Naive thymus-derived CD4-positive, alpha-beta T cell (primary cell): ENCODE measurements around the gene KDR. TPM values are rescaled to one million over a fixed set of nuclear protein-coding genes. Genes with fewer than 3 reads are reported as not detected.

ENCODE experiments used
- ATAC-seq: fragments of 150-1000 bp; cut with Tn5 transposase; 2 replicates; pipeline ENCODE4 v1.10.0; 2021; ENCODE audit warnings: mild to moderate bottlenecking, moderate library complexity
- CTCF ChIA-PET: fragments of 350-600 bp; sonication (Branson Sonifier 250); formaldehyde crosslinking; loops from one replicate; lab custom pipeline; 2021; ENCODE audit warnings: antibody characterized with exemption; lab: Charles Lee
- POLR2A ChIA-PET: fragments of 350-600 bp; sonication (Branson Sonifier 250); formaldehyde crosslinking; loops from one replicate; lab custom pipeline; 2021; ENCODE audit warnings: antibody characterized with exemption, inconsistent platforms; lab: Charles Lee
- DNase-seq, 9 donors: peaks; one replicate each; pipeline versions ENCODE4 v3.0.0 to v3.0.0-alpha.2; 2020 to 2022; ENCODE audit warnings: mixed read lengths in 1 of 9
- H3K27ac ChIP-seq: one replicate; pipeline ENCODE4 v1.7.0; 2013; ENCODE audit warnings: mild to moderate bottlenecking, low read depth, low read length, moderate library complexity
- H3K27me3 ChIP-seq, 2 donors: one replicate each; pipeline ENCODE4 v1.7.0; 2013; ENCODE audit warnings: low read length in 2 of 2, mild to moderate bottlenecking in 2 of 2, moderate library complexity in 2 of 2; ENCODE audit not compliant: control insufficient read depth in 2 of 2, insufficient read depth in 2 of 2
- H3K36me3 ChIP-seq, 3 experiments: 1 replicate in 2 of 3; 2 replicates in 1 of 3; pipeline ENCODE4 v1.7.0; 2013; ENCODE audit warnings: low read length in 3 of 3, mild to moderate bottlenecking in 3 of 3, moderate library complexity in 1 of 3; ENCODE audit not compliant: insufficient read depth in 3 of 3, control insufficient read depth in 2 of 3
- H3K4me1 ChIP-seq, 2 donors: one replicate each; pipeline ENCODE4 v1.7.0; 2013; ENCODE audit warnings: low read length in 2 of 2, mild to moderate bottlenecking in 2 of 2, moderate library complexity in 1 of 2; ENCODE audit not compliant: control insufficient read depth in 2 of 2, insufficient read depth in 2 of 2
- H3K4me3 ChIP-seq: 2 replicates; pipeline ENCODE4 v1.7.0; 2013; ENCODE audit warnings: mild to moderate bottlenecking, low read length
- H3K9me3 ChIP-seq, 3 experiments: 1 replicate in 2 of 3; 2 replicates in 1 of 3; pipeline ENCODE4 v1.7.0; 2013; ENCODE audit warnings: low read length in 3 of 3; ENCODE audit not compliant: control insufficient read depth in 2 of 3
- H3K27ac Mint-ChIP-seq, 9 donors: one replicate each; pipeline ENCODE4 v1.8.0; 2020 to 2022; ENCODE audit warnings: mixed read lengths in 9 of 9, mild to moderate bottlenecking in 8 of 9, moderate library complexity in 5 of 9, inconsistent platforms in 2 of 9
- H3K27me3 Mint-ChIP-seq, 5 donors: one replicate each; pipeline ENCODE4 v1.8.0; 2021 to 2022; ENCODE audit warnings: mixed read lengths in 5 of 5, mild to moderate bottlenecking in 1 of 5
- H3K36me3 Mint-ChIP-seq, 5 donors: one replicate each; pipeline ENCODE4 v1.8.0; 2020 to 2022; ENCODE audit warnings: mixed read lengths in 5 of 5, mild to moderate bottlenecking in 3 of 5, inconsistent platforms in 1 of 5
- H3K4me1 Mint-ChIP-seq, 7 donors: one replicate each; pipeline ENCODE4 v1.8.0; 2020 to 2022; ENCODE audit warnings: mixed read lengths in 7 of 7, mild to moderate bottlenecking in 3 of 7, inconsistent platforms in 1 of 7
- H3K4me3 Mint-ChIP-seq, 10 donors: one replicate each; pipeline ENCODE4 v1.8.0; 2020 to 2022; ENCODE audit warnings: mild to moderate bottlenecking in 10 of 10, mixed read lengths in 10 of 10, moderate library complexity in 6 of 10, inconsistent platforms in 2 of 10
- H3K9me3 Mint-ChIP-seq, 11 donors: one replicate each; pipeline ENCODE4 v1.8.0; 2020 to 2022; ENCODE audit warnings: mixed read lengths in 11 of 11, mild to moderate bottlenecking in 4 of 11, inconsistent platforms in 1 of 11, moderate library complexity in 1 of 11
- intact Hi-C, 2 donors: fragments of 100-400 bp; cut with micrococcal nuclease; formaldehyde crosslinking; loops; one replicate each; pipeline ENCODE4 v1.15.1; 2023
- polyA plus RNA-seq, 2 donors: library from polyadenylated mRNA; unstranded; fragments of 300-500 nt; fragmentation: Illumina TruSeq; gene quantifications; one replicate each; pipeline ENCODE4 v1.2.3, GENCODE V29; 2021
- total RNA-seq, 6 experiments: library from RNA in 5 of 6; stranded (reverse) in 5 of 6; gene quantifications; 1 replicate in 5 of 6; 2 replicates in 1 of 6; pipeline ENCODE4 v1.2.3 and lab custom pipeline; 2021 to 2026

KDR gene
- total and polyA plus RNA-seq, 7 experiments from 2014 or later, result not detected

DNA sequence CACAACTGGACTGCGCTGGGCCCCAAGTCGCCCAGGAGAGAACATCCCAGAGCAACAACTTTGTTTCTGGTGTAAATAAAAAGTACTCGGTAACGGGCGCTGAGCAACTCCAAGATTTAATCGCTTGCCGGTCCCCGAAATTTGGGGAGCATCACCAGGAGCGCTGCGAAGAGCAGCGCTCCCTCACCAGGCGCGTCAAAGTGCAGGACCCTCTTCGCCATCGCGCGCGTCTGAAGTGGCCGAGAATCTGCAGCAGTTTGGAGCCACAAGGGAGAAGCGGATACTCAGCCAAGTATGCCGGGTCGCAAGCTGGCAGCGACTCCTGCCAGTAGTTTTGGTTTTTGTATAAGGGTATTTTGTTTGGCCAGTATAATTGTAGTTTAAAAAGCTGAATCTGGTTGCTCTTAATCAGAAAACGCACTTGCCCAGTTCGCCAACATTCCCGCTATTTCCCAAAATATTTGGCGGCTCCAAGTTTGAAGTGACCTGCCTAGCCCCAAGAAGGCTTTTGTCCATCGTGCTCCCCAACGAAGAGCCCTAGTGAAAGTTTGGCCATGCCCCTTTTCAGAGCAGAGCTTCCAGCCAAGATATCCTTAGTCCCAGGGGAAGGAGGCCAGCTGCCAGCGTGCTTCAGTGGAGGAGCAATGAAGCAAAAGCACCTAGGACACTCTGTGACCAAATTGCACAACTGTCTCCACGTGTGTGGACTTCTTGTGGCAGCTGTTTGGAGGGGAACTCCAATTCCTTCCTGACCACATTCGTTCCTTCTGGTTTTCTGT is 557 bp upstream of the KDR start:
- H3K4me1 Mint-ChIP-seq, result peaks cover 0 to 15% (median 11%) of the 10 kb centered on the region in 7 donors
- Histone ChIP-seq H3K9me3 (no peaks in the 10 kb centered on the region), H3K27me3 (peaks cover 0 to 4% of the 10 kb centered on the region in 2 donors), H3K27ac (no peak overlapping the region), H3K4me3 (no peak overlapping the region), H3K36me3 (no peaks in the 10 kb centered on the region), H3K4me1 (no peaks in the 10 kb centered on the region)
- POLR2A ChIA-PET, result no interaction called here
- ATAC-seq (no peak), DNase-seq (no peak)
- peak overlapping the region in 4 of 10 donors; percentile 10 to 60 (median 29) for H3K4me3 Mint-ChIP-seq
- peaks cover 0 to 2% (median 0%) of the 10 kb centered on the region in 5 donors for H3K36me3 Mint-ChIP-seq
- peaks cover 47 to 68% (median 57%) of the 10 kb centered on the region in 5 donors for H3K27me3 Mint-ChIP-seq
- peaks cover 0 to 14% (median 4%) of the 10 kb centered on the region in 11 donors for H3K9me3 Mint-ChIP-seq
- CTCF ChIA-PET, result no interaction called here
- H3K27ac Mint-ChIP-seq, result no peak overlapping the region
- intact Hi-C loops, result no loop called here

DNA sequence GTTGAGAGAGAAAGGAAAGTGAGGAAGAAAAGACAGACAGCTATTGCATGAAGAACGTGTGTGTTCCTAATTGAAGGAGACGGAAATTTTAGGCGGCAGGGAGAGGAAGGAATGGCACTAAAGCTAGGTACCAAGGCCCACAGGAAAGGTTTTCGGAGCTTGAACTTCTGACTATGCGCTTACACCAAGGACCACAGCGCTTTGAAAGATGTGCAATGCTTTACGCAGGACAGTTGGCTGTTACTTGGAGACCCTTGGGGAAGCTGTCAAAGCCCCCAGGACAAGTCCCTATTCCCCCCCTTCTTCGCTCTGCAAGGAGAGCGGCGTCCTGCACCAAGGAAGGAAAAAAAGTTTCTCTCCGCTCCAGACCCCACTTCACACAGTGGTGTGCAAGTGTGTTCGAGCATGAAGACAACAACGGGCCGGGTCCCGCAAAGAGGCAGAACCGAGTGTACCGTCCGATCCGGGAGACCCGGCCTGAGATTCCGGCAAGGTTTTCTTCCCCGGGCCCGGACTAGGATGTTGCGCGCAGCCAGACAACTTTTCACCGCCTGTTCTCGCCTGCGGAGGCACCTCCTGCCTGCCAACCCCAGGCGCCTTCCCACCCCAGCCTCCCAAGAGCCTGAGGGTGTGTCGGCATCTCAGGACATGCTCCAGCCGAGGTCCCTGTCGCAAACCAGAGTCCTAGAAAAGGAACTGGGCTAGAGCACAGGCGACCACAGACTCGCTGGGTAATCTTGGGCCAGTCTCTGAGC is 896 bp downstream of the KDR start:
- peaks cover 0 to 14% (median 4%) of the 10 kb centered on the region in 11 donors for H3K9me3 Mint-ChIP-seq
- DNase-seq (no peak), ATAC-seq (no peak)
- peaks cover 50 to 72% (median 57%) of the 10 kb centered on the region in 5 donors for H3K27me3 Mint-ChIP-seq
- H3K27ac Mint-ChIP-seq, result no peak overlapping the region
- peaks cover 0 to 4% of the 10 kb centered on the region in 2 donors for H3K27me3 ChIP-seq
- H3K4me1 ChIP-seq, result no peaks in the 10 kb centered on the region
- intact Hi-C loops, result no loop called here
- H3K27ac ChIP-seq, result no peak overlapping the region
- no peak overlapping the region for H3K4me3 ChIP-seq
- POLR2A ChIA-PET, result no interaction called here
- H3K36me3 Mint-ChIP-seq, result peaks cover 0 to 2% (median 0%) of the 10 kb centered on the region in 5 donors
- H3K36me3 ChIP-seq, result no peaks in the 10 kb centered on the region
- peaks cover 0 to 15% (median 11%) of the 10 kb centered on the region in 7 donors for H3K4me1 Mint-ChIP-seq
- CTCF ChIA-PET, result no interaction called here
- no peaks in the 10 kb centered on the region for H3K9me3 ChIP-seq
- H3K4me3 Mint-ChIP-seq, result peak overlapping the region in 2 of 10 donors; percentile 12 to 27

DNA sequence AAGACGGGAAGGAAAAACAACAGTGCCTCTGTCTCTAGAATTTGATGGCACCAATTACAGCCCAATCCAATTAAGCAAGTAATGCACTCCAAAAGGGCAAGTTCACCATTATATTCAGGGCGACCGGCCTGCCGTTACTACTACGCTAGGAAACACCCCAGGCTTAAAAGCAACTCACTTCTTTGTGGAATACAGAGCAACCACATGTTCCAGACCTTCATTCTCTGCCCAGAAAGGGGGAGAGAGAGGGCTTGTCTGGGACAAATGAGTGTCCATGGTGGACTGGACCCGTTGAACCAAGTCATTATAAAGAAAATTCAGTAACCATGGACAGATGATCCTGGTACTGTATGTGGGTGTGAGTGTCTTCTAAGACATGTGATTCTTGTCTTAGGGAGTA is 1.6 kb downstream of the KDR start:
- Mint-ChIP-seq H3K27me3 (peaks cover 50 to 72% (median 55%) of the 10 kb centered on the region in 5 donors), H3K4me3 (no peak overlapping the region), H3K36me3 (peaks cover 0 to 2% (median 0%) of the 10 kb centered on the region in 5 donors), H3K9me3 (peaks cover 0 to 14% (median 2%) of the 10 kb centered on the region in 11 donors), H3K27ac (no peak overlapping the region), H3K4me1 (peaks cover 0 to 15% (median 11%) of the 10 kb centered on the region in 7 donors)
- no peak for DNase-seq
- H3K4me3 ChIP-seq, result no peak overlapping the region
- H3K36me3 ChIP-seq, result no peaks in the 10 kb centered on the region
- no peaks in the 10 kb centered on the region for H3K4me1 ChIP-seq
- CTCF ChIA-PET, result no interaction called here
- no peak overlapping the region for H3K27ac ChIP-seq
- POLR2A ChIA-PET, result no interaction called here
- intact Hi-C loops, result no loop called here
- no peak for ATAC-seq
- peaks cover 0 to 4% of the 10 kb centered on the region in 2 donors for H3K27me3 ChIP-seq
- no peaks in the 10 kb centered on the region for H3K9me3 ChIP-seq

DNA sequence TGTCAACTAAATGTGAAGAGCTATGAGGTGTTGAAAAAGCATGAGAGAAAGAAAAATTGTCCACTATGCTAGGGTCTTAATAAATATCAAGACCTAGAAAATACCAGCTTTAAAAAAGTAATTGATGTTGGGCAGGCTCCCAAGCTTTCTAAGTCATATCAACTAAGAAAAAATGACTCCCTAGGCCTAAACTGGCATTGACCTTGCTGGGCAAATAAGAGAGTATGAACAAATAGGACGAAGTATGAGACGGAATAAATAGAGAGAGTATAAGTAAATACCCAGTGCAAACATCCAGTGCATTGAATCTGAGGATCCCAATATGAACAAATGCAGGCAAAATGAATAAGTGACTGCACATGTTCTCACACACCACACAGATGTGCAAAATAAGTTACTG is 3.2 kb downstream of the KDR start:
- Histone ChIP-seq H3K4me3 (no peak overlapping the region), H3K36me3 (no peaks in the 10 kb centered on the region), H3K27me3 (peaks cover 0 to 4% of the 10 kb centered on the region in 2 donors), H3K27ac (no peak overlapping the region), H3K9me3 (no peaks in the 10 kb centered on the region), H3K4me1 (no peaks in the 10 kb centered on the region)
- H3K36me3 Mint-ChIP-seq, result peaks cover 0 to 2% (median 0%) of the 10 kb centered on the region in 5 donors
- intact Hi-C loops, result no loop called here
- POLR2A ChIA-PET, result no interaction called here
- no peak for ATAC-seq
- DNase-seq, result no peak
- peaks cover 0 to 9% (median 0%) of the 10 kb centered on the region in 11 donors for H3K9me3 Mint-ChIP-seq
- no peak overlapping the region for H3K27ac Mint-ChIP-seq
- H3K4me1 Mint-ChIP-seq, result peaks cover 0 to 15% (median 11%) of the 10 kb centered on the region in 7 donors
- H3K27me3 Mint-ChIP-seq, result peaks cover 37 to 68% (median 46%) of the 10 kb centered on the region in 5 donors
- CTCF ChIA-PET, result no interaction called here
- no peak overlapping the region for H3K4me3 Mint-ChIP-seq

DNA sequence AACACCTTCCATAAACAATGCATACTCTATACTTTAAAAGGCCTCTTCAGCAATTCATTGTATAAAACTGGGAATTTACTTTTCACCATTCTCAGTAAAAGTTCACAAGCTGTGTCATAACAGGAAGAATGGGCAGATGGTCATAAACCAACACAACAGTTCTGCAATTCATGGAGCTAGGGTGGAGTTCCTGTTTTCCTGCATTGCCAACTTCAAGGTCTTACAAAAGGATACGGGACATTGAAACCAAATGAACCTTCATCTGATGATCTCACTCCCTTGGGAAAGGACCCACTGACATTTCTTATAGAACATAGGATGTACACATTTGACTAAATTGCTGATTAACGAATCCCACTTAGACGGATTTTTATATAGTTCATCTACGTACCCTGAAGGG is 4.1 kb downstream of the KDR start:
- ChIA-PET POLR2A (no interaction called here), CTCF (no interaction called here)
- Histone ChIP-seq H3K27ac (no peak overlapping the region), H3K27me3 (peaks cover 0 to 4% of the 10 kb centered on the region in 2 donors), H3K9me3 (no peaks in the 10 kb centered on the region), H3K4me3 (no peak overlapping the region), H3K4me1 (no peaks in the 10 kb centered on the region), H3K36me3 (no peaks in the 10 kb centered on the region)
- no peak overlapping the region for H3K27ac Mint-ChIP-seq
- no peak for ATAC-seq
- H3K36me3 Mint-ChIP-seq, result peaks cover 0 to 2% (median 0%) of the 10 kb centered on the region in 5 donors
- intact Hi-C loops, result no loop called here
- no peak overlapping the region for H3K4me3 Mint-ChIP-seq
- peaks cover 32 to 59% (median 37%) of the 10 kb centered on the region in 5 donors for H3K27me3 Mint-ChIP-seq
- no peak for DNase-seq
- peaks cover 0 to 12% (median 7%) of the 10 kb centered on the region in 7 donors for H3K4me1 Mint-ChIP-seq
- peaks cover 0 to 6% (median 0%) of the 10 kb centered on the region in 11 donors for H3K9me3 Mint-ChIP-seq

DNA sequence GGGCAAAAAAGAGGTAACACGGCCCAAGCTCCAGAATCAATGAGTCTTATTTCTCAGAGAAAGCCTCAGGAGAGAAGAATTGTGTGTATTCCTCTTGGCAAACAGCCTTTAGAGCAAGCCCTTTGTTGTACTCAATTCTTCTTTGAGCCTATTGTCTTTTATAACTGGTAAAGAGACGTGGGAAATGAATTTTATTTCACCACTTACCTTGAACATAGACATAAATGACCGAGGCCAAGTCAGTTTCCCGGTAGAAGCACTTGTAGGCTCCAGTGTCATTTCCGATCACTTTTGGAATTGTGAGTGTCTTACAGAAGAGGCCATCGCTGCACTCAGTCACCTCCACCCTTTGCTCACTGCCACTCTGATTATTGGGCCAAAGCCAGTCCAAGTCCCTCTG is 7.0 kb downstream of the KDR start:
- H3K4me1 Mint-ChIP-seq, result no peaks in the 10 kb centered on the region
- H3K4me3 ChIP-seq, result no peak overlapping the region
- no peak overlapping the region for H3K27ac Mint-ChIP-seq
- peaks cover 11 to 34% (median 19%) of the 10 kb centered on the region in 5 donors for H3K27me3 Mint-ChIP-seq
- POLR2A ChIA-PET, result no interaction called here
- CTCF ChIA-PET, result no interaction called here
- no peaks in the 10 kb centered on the region for H3K4me1 ChIP-seq
- ATAC-seq, result no peak
- no peaks in the 10 kb centered on the region for H3K36me3 ChIP-seq
- no peaks in the 10 kb centered on the region for H3K9me3 ChIP-seq
- peaks cover 0 to 3% (median 0%) of the 10 kb centered on the region in 11 donors for H3K9me3 Mint-ChIP-seq
- no peak overlapping the region for H3K27ac ChIP-seq
- no peaks in the 10 kb centered on the region for H3K36me3 Mint-ChIP-seq
- H3K27me3 ChIP-seq, result no peaks in the 10 kb centered on the region
- no peak overlapping the region for H3K4me3 Mint-ChIP-seq
- intact Hi-C loops, result no loop called here
- DNase-seq, result no peak
